Amniotic epithelial cell (primary cell): ENCODE measurements around the gene DNAH17.
A peak's percentile ranks its signal among the peaks of the same experiment; 100 is the strongest.

Experiments
- DNase-seq: peaks from one replicate; pipeline ENCODE4 v3.0.0-alpha.2; 2010; ENCODE audit warnings: low read depth

Gene DNAH17

DNA sequence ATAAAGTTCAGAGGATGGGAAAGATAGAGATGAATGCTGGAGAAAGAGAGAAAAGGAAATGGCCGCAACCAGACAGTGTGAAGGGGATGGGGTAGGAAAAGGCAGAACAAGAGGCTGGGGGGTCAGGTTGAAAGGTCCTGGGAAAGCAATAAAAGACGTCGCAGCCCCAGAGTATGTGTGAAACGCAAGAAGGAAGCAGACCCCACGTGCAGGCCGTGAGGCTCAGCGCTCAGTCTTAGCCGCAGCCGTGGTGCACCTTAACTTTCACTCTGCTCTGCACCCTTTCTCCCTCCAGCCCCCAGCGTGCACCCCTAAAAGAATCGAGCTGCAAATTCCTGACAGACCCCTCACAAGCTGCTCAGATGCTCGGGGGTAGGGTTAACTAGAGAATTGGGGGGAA, 1.9 kb downstream of the DNAH17 start:
- no peak for DNase-seq

DNA sequence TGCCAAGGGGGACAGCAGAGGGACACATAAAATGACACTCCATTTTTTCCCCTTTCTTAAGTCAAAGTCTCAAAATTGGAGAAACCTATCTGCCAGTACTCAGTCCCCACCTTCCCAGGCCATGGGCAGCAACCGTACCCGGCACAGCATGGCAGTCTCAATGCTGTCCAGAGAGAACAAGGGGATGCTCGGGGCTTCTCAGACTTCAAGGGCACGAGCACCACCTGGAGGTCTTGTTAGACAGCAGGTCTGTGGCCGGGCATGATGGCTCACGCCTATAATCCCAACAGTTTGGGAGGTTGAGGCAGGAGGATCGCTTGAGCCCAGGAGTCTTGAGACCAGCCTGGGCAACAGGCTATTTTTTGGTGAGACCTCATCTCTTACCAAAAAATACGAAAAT, 3.2 kb downstream of the DNAH17 start:
- no peak for DNase-seq

DNA sequence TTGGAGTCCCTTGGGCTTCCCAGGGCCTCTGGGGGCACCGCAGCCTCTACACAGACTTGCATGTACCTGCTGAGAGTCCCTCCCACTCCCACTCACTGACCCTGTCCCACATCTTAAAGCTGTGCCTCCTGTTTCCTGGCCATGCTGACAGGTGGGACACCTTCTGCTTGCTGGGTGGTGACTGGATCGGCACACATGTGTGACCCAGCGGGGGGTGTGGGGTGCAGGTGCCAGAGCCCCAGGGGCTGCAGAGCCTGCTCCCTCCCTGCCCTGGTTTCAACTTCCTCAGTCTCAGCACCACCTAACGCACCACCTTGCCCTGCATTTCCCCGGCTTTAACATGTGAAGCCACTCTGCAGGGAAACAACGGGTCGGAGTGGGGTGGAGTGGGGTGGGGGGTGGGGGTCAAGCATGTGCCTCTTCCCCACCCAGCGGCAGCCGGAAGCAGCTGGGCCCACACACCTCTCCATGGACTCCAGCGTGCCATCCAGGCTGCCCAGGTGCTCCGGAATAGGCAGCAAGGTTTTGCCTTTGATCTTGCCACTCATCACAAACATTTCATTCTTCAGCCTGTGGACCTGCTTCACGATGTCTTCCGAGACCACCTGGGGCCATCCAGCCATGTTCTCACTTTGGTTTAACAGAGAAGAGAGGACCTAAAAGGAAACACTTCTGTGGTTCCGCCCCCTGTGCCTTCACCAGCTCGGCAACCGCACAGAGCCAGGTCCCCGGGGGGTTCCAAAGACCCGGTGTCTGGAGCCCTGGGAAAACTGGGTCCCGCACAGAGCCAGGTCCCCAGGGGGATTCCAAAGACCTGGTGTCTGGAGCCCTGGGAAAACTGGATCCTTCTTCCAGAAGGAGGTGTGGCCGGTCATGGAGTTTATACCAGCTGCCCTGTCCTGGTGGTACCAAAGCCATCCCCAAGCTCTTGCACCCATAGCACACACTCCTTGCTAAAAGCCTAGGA, 4.7 kb downstream of the DNAH17 start:
- DNase-seq = no peak

DNA sequence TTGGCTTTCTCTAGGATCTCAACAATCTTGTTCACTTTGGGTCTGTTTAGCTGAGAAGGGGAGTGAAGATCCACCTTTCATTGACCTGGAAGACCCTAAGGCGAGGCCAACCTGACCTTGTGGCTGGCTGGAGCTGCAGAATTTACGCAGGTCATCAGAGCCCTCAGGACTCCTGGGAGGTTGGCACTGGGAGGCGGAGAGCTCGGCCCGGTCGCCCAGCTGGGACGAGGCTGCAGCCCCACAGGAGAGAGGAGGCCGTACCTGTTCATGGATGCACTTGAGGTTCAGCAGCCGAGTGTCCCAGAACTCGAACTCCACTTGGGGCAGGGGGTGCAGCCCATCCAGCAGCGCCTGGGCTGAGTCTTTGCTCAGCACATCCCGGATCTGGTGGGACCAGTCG, 5.9 kb downstream of the DNAH17 start:
- no peak for DNase-seq

DNA sequence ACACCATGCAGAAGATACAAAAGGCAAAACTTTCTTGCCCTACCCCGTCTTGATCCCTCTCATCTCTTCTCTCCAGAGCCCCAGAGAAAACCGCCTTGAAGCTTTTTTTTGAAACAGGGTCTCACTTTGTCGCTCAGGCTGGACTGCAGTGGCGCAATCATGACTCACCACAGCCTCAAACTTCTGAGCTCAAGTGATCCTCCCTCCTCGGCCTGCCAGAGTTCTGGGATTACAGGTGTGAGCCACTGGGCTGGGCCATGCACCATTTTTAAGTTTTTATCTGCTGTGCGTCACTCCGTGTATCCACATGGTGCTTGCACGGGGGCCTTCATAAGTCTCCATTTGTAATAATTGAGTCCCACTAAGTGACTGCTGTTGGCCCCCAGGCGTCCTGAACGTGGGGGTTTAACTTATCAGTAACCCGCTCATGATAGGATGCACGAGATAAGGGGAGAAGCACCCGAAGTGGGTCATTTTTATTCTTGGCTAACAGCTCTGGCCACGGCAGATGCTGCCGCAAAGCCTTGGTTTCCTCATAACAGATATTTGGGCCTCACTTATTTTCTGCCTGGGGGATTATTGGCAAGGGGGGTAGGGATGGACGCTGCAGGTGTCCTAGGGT, 8.6 kb downstream of the DNAH17 start:
- DNase-seq = peak; percentile 80

DNA sequence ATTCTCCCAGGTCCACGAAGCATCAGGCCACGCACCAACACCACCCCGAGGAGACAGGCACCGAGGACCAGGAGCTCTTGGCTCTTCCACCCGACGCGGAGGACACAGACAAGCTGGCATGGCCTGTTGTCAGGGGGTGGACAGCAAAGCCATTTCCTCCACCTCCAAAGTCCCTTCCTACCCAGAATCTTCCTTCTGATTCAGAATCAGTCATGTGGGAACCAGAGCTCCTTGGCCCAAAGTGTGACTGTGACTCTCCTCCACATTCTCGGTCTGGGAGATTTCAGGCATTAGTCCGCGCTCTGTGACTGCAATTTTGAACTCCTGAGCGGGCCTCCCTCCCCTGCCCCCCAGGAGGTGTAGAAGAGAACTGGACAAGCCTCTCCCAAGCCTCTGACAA, 9.2 kb downstream of the DNAH17 start:
- no peak for DNase-seq

DNA sequence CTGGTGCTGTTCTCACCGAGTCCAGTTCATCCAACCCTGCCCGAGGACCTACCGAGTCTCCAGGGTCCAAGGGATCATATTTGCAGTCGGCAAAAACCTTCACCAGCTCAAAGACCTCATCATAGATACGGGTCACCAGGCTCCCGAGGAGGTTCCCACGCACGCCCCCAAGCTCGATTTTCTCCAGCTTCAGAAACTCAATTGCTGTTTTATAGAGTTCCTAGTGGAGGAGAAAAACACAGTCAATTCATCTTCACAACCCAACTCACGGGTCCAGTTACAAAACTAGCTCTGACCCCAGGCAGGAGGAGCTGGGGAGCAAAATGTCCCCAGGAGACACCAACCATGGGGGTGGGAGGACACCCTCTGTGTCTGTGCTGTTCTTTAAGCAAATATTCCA, 10.2 kb downstream of the DNAH17 start:
- DNase-seq = no peak

DNA sequence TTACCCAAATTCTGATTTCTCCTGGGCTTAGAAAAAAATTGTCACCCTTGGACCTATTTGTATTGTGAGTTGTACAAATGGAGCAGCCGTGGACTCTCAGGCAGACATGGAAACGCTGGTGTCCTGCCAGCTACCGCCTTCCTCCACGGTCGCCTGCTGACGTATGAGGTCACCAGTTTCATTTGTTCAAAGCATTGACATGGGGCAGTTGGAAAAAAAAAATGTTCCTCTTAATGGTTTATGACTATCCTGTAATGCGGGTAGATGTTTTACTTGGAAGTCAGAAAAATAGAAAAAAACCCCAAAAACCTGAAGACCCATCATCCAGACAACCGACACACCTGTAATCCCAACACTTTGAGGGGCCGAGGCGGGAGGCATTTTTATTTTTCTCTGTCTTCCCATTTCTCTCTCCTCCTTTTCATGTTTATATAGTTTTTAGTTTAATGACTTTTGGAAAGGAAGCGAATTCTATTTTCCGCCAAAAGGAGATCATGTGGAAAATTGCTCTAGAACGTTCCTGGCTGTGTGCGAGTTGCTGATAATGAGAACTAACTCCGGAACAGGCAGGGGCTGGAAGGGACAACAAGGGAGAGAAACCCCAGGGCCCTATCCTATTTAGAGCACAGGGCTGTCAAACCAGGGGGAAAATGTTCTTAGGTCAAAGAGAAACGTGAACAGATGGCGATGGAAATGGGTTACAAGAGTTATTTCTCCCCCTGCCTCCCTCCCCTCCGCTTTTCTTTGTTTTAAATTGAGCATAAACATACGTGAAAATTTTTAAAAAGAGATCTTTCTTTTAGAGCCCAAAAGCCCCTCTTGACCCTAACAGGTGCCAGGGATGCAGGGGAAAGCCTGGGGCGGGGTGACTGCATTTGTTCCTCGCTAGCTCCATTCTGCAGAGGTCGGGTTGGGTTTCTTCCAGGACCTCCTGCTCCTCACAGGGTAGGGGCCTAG, 13.7 kb downstream of the DNAH17 start:
- DNase-seq = no peak

DNA sequence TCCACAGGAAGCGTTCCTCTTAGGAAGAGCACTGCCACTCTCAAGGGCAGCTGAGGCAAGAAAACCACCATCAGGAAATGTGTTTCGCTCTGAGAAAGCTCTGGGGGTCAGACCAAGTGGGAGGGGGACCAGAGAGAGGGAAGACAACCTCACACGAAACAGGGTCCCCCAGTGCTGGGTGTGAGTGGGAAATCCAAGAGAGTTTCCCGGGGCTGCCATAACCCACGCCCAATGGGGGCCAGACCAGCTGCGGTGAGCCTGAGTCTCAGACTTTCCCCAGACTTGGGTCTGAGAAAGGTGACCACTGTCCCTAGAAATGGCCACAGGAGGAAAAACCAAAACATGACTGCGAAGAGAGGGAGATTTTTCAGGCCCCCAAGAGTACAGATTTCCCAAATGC, 14.5 kb downstream of the DNAH17 start:
- DNase-seq = no peak

DNA sequence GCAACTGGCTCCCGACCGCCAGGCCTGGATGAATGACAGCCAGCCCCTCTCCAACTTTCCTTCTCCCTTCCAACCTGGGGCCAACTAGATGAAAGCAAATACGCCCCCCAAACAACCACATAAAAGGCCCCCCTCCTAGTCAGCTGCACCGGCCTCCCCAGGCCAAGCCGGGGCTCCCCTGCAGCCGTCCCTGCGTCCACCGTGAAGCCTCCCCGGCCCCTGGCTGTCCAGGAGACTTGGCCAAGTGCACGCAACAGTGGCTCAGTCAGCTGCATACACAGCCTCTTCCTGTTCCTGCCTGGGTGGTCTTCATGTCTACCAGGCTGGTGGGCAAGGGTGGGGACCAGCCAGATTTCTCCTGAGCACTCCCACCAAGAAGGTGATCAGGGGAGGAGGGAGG, 16.0 kb downstream of the DNAH17 start:
- no peak for DNase-seq

DNA sequence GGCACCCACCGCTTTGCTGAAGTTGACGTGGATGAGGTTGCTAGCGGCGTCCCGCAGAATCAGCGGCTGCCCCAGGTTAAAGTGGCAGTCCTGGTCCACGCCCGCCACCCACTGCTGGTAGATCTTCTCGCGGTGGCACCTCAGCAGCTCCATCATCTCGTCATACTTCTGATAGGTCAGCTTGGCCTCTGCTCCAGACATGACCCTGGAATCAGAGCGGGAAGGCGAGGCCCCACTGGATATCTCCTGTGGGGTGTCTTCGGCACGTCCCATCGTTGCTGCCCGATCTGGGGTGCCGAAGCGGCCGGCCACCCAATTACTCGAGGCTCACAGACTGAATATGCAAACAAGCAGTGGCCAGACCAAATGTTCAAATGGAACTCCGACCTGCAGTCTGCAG, 16.5 kb downstream of the DNAH17 start:
- DNase-seq = no peak

DNA sequence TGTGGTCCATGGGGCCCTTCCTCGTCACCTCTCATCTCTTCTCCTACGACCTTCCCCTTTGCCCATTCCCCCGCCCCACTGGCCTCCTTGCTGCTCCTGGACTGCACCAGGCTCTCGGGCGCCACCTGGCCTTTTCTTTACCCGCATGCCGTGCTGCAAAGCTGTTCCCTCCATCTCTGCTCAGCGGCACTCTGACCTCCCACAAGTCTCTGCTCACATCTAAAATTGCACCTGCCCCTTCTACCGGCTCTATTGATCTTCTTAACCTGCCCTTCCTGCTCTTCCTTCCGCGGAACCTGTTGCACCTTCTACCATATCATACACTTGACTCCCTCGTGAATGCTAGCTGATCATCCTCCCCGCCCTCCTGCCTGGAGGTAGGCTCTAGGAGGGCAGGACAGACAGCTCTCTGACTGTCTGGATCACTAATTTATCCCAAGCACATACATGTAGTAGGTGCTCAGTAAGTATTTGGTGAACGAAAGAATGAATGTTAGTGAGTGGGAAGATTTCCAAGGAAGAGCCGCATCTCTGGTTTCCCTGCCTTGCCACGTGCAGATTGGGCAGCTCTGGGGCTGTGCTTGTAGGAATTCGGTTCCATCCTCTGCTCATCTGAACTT, 17.3 kb downstream of the DNAH17 start:
- DNase-seq = no peak

DNA sequence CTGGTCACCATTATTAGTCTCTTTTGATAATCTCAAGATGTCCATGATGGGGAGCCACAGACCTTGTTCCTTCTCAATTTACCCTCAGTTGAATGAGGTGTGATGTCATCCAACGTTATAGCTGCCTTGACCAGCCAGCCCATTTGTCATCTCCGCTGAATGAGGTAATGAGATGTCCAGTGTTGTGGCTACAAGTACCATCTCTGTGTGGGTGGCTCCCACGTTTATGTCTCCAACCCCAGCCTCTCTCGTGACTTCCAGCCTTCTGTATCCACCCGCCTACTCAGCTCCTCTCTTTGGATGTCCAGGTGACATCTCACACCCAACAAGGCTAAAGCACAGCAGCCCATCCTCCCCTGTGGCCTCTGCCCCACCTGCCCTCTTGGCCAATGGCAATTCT, 18.2 kb downstream of the DNAH17 start:
- no peak for DNase-seq

DNA sequence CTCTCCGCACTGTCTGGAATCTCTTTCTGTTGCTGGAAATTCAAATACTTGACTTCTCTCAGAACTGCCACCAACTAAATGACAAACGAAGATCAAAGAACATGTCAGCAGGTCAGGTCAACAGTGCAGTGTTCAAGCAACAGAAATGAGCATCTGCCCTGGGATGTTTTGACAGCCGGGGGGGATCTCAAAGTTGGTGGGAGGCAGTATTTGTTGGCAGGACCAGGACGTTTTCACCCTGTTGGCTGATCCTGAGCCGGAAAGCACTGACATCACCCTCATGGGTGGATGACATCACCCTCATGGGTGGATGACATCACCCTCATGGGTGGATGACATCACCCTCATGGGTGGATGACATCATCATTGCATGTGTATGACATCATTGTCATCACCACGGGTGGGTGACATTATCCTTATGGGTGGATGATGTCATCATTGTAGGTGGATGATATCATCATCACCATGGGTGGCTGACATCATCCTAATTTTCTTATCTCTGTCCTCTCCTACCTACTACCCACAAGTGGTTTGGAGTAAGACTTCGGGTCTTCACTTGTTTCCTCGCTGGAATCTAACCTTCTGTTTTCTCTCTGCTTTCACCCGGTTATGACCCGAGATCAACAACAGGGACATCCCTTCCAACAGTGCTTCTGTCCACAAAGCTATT, 18.9 kb downstream of the DNAH17 start:
- peak; percentile 29 for DNase-seq

DNA sequence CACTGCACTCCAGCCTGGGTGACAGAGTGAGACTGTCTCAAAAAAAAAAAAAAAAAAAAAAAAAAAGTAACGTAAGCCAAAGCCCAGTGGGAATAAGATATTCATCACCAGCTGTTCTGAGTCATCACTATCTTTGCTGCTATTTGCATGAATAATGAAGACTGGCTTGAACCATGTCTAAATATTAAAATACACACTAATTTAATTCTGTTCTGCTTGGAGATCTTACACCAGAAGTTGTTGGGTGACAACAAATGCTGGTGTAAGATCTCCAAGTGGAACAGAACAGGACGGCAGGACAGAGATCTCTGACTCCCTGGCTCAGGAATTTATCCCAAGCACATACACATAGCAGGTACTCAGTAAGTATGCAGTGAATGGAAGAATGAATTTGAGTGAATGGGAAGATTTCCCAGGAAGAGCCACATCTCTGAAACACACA, 19.6 kb downstream of the DNAH17 start:
- DNase-seq = peak; percentile 85

DNA sequence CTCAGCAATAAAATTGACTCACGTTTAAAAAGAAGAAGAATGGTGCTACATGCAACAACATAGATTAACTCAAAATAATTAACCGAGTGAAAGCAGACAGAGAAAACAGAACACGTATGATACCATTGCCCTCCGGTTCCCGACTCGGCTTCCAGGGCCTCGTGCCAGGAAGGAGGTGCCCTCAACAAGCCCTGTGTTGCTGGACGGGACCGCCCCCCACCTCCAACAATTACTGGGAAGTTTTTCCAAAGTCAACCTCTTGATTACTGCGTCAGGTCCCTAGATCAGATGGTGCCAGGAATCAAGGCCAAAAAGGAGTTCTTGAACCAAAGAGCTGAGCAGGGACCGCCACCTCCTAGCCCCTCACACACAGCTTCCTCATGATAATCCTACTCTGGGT, 20.4 kb downstream of the DNAH17 start:
- DNase-seq = no peak

DNA sequence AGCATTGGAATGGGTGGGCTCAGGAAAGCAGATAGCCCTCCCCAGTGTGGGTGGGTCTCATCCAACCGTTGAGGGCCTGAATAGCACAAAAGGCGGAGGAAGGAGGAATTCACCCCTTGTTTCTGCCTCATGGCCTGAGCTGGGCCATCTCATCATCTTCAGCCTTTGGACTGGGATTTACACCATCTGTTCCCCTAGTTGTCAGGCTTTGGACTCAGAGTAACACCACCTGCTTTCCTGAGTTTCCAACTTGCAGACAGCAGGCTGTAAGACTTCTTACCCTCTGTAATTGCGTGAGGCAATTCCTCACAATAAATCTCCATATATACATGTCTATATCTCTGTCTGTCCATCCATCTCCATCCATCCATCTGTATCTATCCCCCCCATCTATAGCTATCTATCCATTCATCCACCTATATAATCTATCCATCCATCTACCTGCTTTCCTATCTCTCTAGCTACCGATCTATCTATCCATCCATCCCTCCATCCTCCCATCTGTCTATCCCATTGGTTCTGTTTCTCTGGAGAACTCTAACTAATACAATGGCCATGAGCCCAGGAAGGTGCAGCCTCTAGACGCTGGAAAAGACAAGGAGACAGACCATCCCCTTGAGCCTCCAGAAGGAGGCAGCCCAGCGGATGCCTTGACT, 21.3 kb downstream of the DNAH17 start:
- no peak for DNase-seq

DNA sequence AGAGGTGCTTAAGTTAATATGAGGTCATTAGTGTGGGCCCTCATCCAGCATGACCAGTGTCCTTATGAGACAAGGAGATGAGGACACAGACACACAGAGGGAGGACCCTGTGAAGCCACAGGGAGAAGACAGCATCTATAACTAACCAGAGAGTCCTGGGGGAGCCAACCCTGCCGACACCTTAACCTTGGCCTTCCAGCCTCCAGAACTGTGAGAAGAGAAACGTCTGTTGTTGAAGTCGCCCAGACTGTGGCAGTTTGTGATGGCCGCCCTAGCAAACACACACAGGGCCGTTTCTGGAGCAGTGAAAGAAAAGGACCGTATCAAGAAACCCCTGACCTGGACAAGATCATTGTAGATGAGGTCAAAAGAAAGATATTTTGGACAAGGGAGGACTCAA, 26.7 kb downstream of the DNAH17 start:
- DNase-seq = no peak

DNA sequence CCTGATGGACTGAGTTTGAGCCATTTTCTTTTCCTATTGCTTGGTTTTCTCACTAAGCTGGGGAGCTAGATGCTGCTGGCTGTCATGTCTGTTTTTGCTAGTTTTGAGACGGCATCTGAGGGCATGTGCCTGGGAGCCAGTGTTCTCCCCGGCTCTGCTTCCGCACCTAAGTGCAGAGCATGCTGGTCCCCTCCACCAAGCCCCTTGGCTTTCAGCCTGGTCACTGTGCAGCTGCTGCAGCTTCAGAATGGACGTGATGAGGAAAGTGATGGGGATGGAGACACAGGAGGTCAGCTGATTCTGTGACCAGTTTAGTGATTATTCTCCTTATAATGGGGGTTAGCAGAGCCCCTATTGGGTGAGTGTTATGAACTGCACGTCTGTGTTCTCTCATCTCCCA, 28.5 kb downstream of the DNAH17 start:
- DNase-seq = no peak

DNA sequence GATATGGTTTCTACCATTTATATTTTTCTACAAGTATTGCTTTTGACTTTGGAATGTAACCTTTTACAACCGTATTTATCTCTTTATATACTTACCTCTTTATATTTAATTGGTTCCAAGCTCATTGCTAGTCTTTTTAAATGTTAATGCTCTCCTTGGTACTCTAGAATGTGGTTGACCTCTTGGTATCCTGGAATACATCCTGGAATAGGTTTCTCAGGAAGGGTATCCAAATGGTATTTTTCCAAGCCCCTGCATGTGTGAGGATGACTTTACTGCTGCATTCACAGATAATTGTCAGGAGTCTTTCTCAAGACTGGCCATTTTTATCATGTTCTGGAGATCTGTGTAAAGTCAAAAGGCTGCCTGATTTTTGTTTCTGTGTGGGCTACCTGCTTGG, 30.2 kb downstream of the DNAH17 start:
- DNase-seq = no peak

DNA sequence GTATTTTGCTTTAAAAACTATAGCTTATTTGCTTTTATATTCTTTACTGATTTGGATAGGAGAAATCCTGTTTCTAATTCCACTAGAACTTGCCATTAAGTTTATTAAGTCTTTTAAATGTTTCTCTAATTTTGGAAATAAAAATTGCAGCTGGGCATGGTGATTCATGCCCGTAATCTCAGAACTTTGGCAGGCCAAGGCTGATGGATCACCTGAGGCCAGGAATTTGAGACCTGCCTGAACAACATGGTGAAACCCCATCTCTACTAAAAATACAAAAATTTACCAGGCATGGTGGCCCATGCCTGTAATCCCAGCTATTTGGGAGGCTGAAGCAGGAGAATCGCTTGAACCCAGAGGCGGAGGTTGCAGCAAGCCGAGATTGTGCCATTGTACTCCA, 30.7 kb downstream of the DNAH17 start:
- DNase-seq = no peak
